Astrocyte (in vitro differentiated cells and primary cell): ENCODE results near the gene ZFYVE1. TPM values are rescaled to one million over a fixed set of nuclear protein-coding genes. Genes with fewer than 3 reads are reported as not detected.

Source experiments
- DNase-seq: peaks from one replicate; pipeline ENCODE4 v3.0.0-alpha.2; 2010; ENCODE audit warnings: low read depth
- FAIRE-seq: peaks from 2 replicates; lab custom pipeline; 2011; peaks lifted over from hg19 to GRCh38; lab: Jason Lieb, UNC
- H2AFZ ChIP-seq: 2 replicates; pipeline ENCODE4 v1.6.0; 2012; ENCODE audit warnings: low read depth, low read length, inconsistent platforms
- H3K27ac ChIP-seq: 2 replicates; pipeline ENCODE4 v1.5.1; 2011; ENCODE audit warnings: low read depth, low read length, inconsistent platforms
- H3K27me3 ChIP-seq: 2 replicates; pipeline ENCODE4 v1.6.0; 2011; ENCODE audit warnings: low read length, inconsistent platforms; ENCODE audit not compliant: insufficient read depth
- H3K36me3 ChIP-seq: 2 replicates; pipeline ENCODE4 v1.5.1; 2011; ENCODE audit warnings: low read length, inconsistent platforms; ENCODE audit not compliant: insufficient read depth
- H3K4me1 ChIP-seq: 2 replicates; pipeline ENCODE4 v1.5.1; 2011; ENCODE audit warnings: low read length, inconsistent platforms; ENCODE audit not compliant: insufficient read depth
- H3K4me2 ChIP-seq: 2 replicates; pipeline ENCODE4 v1.6.0; 2012; ENCODE audit warnings: low read length, inconsistent platforms
- H3K4me3 ChIP-seq: 2 replicates; pipeline ENCODE4 v1.5.1; 2011; ENCODE audit warnings: low read depth, mild to moderate bottlenecking, low read length, inconsistent platforms; ENCODE audit not compliant: insufficient read depth
- H3K79me2 ChIP-seq: 2 replicates; pipeline ENCODE4 v1.6.0; 2012; ENCODE audit warnings: mild to moderate bottlenecking, low read length, inconsistent platforms; ENCODE audit not compliant: insufficient read depth
- H3K9ac ChIP-seq: 2 replicates; pipeline ENCODE4 v1.6.0; 2012; ENCODE audit warnings: mild to moderate bottlenecking, low read length, inconsistent platforms
- H3K9me3 ChIP-seq: 2 replicates; pipeline ENCODE4 v1.5.1; 2012; ENCODE audit warnings: low read depth, mild to moderate bottlenecking, low read length, inconsistent platforms; ENCODE audit not compliant: insufficient read depth
- H4K20me1 ChIP-seq: 2 replicates; pipeline ENCODE4 v1.6.0; 2012; ENCODE audit warnings: low read length, inconsistent platforms; ENCODE audit not compliant: insufficient read depth
- H3K27ac Mint-ChIP-seq: one replicate; pipeline ENCODE4 v1.8.0; 2021; ENCODE audit warnings: mild to moderate bottlenecking, mixed read lengths; ENCODE audit not compliant: unreplicated experiment
- H3K27me3 Mint-ChIP-seq: one replicate; pipeline ENCODE4 v1.8.0; 2021; ENCODE audit warnings: low read depth, mixed read lengths; ENCODE audit not compliant: unreplicated experiment
- H3K36me3 Mint-ChIP-seq: one replicate; pipeline ENCODE4 v1.8.0; 2021; ENCODE audit warnings: low read depth, mixed read lengths; ENCODE audit not compliant: unreplicated experiment
- H3K4me1 Mint-ChIP-seq: one replicate; pipeline ENCODE4 v1.8.0; 2021; ENCODE audit warnings: low read depth, mixed read lengths; ENCODE audit not compliant: unreplicated experiment
- H3K4me3 Mint-ChIP-seq: one replicate; pipeline ENCODE4 v1.8.0; 2021; ENCODE audit warnings: mild to moderate bottlenecking, moderate library complexity, mixed read lengths; ENCODE audit not compliant: unreplicated experiment
- H3K9me3 Mint-ChIP-seq: one replicate; pipeline ENCODE4 v1.8.0; 2021; ENCODE audit warnings: mild to moderate bottlenecking, mixed read lengths; ENCODE audit not compliant: unreplicated experiment
- EZH2 ChIP-seq: IDR thresholded peaks from 2 replicates; pipeline ENCODE4 v1.6.1; 2012; ENCODE audit warnings: mild to moderate bottlenecking, low read length, inconsistent platforms; ENCODE audit not compliant: insufficient read depth
- total RNA-seq: library from RNA; stranded (reverse); gene quantifications from 2 replicates; pipeline ENCODE4 v1.2.1, GENCODE V29; 2021
- TF ChIP-seq, protein P1 (sequence below): IDR thresholded peaks from 2 replicates; pipeline ENCODE4 v1.5.1; 2011; ENCODE audit warnings: low read depth, mild to moderate bottlenecking, inconsistent platforms, low read length, moderate library complexity; ENCODE audit not compliant: insufficient read depth

Gene ZFYVE1
- total RNA-seq, 1 donor from 2014 or later: 34.3 TPM

- peaks cover 30% of the 10 kb centered on the region for H3K79me2 ChIP-seq
- Mint-ChIP-seq H3K27me3 (peaks cover under 1% of the 10 kb centered on the region), H3K4me1 (peaks cover 5% of the 10 kb centered on the region), H3K9me3 (no peaks in the 10 kb centered on the region), H3K27ac (peak overlapping the region; percentile 24), H3K36me3 (no peaks in the 10 kb centered on the region), H3K4me3 (peak overlapping the region; percentile 97)
- peak overlapping the region; percentile 96 for H3K4me2 ChIP-seq
- DNase-seq (no peak), FAIRE-seq (no peak)
- H3K9ac ChIP-seq: peak overlapping the region; percentile 81
- no peaks in the 10 kb centered on the region for H3K27me3 ChIP-seq
- H2AFZ ChIP-seq: peak overlapping the region; percentile 99
- peak overlapping the region; percentile 78 for H3K4me3 ChIP-seq
- no peaks in the 10 kb centered on the region for H3K36me3 ChIP-seq
- TF ChIP-seq, protein P1, sequence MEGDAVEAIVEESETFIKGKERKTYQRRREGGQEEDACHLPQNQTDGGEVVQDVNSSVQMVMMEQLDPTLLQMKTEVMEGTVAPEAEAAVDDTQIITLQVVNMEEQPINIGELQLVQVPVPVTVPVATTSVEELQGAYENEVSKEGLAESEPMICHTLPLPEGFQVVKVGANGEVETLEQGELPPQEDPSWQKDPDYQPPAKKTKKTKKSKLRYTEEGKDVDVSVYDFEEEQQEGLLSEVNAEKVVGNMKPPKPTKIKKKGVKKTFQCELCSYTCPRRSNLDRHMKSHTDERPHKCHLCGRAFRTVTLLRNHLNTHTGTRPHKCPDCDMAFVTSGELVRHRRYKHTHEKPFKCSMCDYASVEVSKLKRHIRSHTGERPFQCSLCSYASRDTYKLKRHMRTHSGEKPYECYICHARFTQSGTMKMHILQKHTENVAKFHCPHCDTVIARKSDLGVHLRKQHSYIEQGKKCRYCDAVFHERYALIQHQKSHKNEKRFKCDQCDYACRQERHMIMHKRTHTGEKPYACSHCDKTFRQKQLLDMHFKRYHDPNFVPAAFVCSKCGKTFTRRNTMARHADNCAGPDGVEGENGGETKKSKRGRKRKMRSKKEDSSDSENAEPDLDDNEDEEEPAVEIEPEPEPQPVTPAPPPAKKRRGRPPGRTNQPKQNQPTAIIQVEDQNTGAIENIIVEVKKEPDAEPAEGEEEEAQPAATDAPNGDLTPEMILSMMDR: no peak
- TF ChIP-seq EZH2: no peak
- no peaks in the 10 kb centered on the region for H4K20me1 ChIP-seq
- peaks cover 15% of the 10 kb centered on the region for H3K4me1 ChIP-seq
- H3K27ac ChIP-seq: peak overlapping the region; percentile 53
- H3K9me3 ChIP-seq: no peaks in the 10 kb centered on the region
Measured at GRCh38 chr14:72925171-72925759, 101.6 kb downstream of the ZFYVE1 start.

- H3K4me2 ChIP-seq: no peak overlapping the region
- Mint-ChIP-seq H3K4me1 (peaks cover 5% of the 10 kb centered on the region), H3K27ac (no peak overlapping the region), H3K9me3 (no peaks in the 10 kb centered on the region), H3K4me3 (no peak overlapping the region), H3K27me3 (peaks cover 1% of the 10 kb centered on the region), H3K36me3 (no peaks in the 10 kb centered on the region)
- no peaks in the 10 kb centered on the region for H3K9me3 ChIP-seq
- TF ChIP-seq EZH2: no peak
- TF ChIP-seq, protein P1: no peak
- peaks cover 15% of the 10 kb centered on the region for H3K4me1 ChIP-seq
- H3K9ac ChIP-seq: no peak overlapping the region
- no peaks in the 10 kb centered on the region for H3K27me3 ChIP-seq
- H3K4me3 ChIP-seq: no peak overlapping the region
- FAIRE-seq (no peak), DNase-seq (no peak)
- no peaks in the 10 kb centered on the region for H3K36me3 ChIP-seq
- H2AFZ ChIP-seq: no peak overlapping the region
- peaks cover 20% of the 10 kb centered on the region for H3K79me2 ChIP-seq
- no peak overlapping the region for H3K27ac ChIP-seq
- H4K20me1 ChIP-seq: no peaks in the 10 kb centered on the region
Measured at GRCh38 chr14:72924337-72924736, 102.6 kb downstream of the ZFYVE1 start.

GRCh38 chr14:72921396-72921795 is 105.5 kb downstream of the ZFYVE1 start:
- no peak for TF ChIP-seq EZH2
- TF ChIP-seq, protein P1: no peak
- H3K4me2 ChIP-seq: no peak overlapping the region
- no peak overlapping the region for H3K9ac ChIP-seq
- DNase-seq (peak; percentile 19), FAIRE-seq (no peak)
- no peak overlapping the region for H2AFZ ChIP-seq
- no peaks in the 10 kb centered on the region for H4K20me1 ChIP-seq
- H3K4me1 Mint-ChIP-seq: peaks cover 5% of the 10 kb centered on the region
- H3K4me3 ChIP-seq: no peak overlapping the region
- no peaks in the 10 kb centered on the region for H3K27me3 ChIP-seq
- H3K4me1 ChIP-seq: peaks cover 15% of the 10 kb centered on the region
- H3K27ac Mint-ChIP-seq: peak overlapping the region; percentile 66
- no peaks in the 10 kb centered on the region for H3K79me2 ChIP-seq
- H3K36me3 ChIP-seq: no peaks in the 10 kb centered on the region
- H3K36me3 Mint-ChIP-seq: no peaks in the 10 kb centered on the region
- H3K9me3 Mint-ChIP-seq: no peaks in the 10 kb centered on the region
- no peaks in the 10 kb centered on the region for H3K9me3 ChIP-seq
- H3K4me3 Mint-ChIP-seq: no peak overlapping the region
- peaks cover 11% of the 10 kb centered on the region for H3K27me3 Mint-ChIP-seq
- no peak overlapping the region for H3K27ac ChIP-seq
